Peyer's patch (tissue), 4 donors: Measurements from ENCODE around the gene PTCH1. TPM values are rescaled to one million over a fixed set of nuclear protein-coding genes. Genes with fewer than 3 reads are reported as not detected.
A peak's percentile ranks its signal among the peaks of the same experiment; 100 is the strongest.

Experiments
- DNase-seq, 3 donors: peaks; one replicate each; pipeline ENCODE4 v3.0.0-alpha.2; 2017 to 2019
- H3K27ac ChIP-seq, 4 donors: fragments of 200-600 bp; sonication (generic); one replicate each; pipeline ENCODE4 v1.5.1; 2016 to 2019
- H3K27me3 ChIP-seq, 2 donors: fragments of 200-600 bp; sonication (generic); one replicate each; pipeline ENCODE4 v1.5.1; 2019
- H3K36me3 ChIP-seq, 3 donors: fragments of 200-600 bp; sonication (generic); one replicate each; pipeline ENCODE4 v1.5.1; 2016 to 2019
- H3K4me1 ChIP-seq, 4 donors: fragments of 200-600 bp; sonication (generic); one replicate each; pipeline ENCODE4 v1.5.1; 2016 to 2019
- H3K4me3 ChIP-seq, 4 donors: fragments of 200-600 bp; sonication (generic); 1 replicate in 3 of 4; 2 replicates in 1 of 4; pipeline ENCODE4 v1.5.1; 2016 to 2019; ENCODE audit warnings: mild to moderate bottlenecking in 1 of 4
- H3K9me3 ChIP-seq, 4 donors: fragments of 200-600 bp; sonication (generic); one replicate each; pipeline ENCODE4 v1.5.1; 2016 to 2019; ENCODE audit warnings: mild to moderate bottlenecking in 1 of 4
- POLR2A ChIP-seq, 2 donors: fragments of 450-650 bp; IDR thresholded peaks; one replicate each; pipeline ENCODE4 v1.5.1; 2017; ENCODE audit warnings: antibody characterized with exemption in 2 of 2, mild to moderate bottlenecking in 2 of 2, moderate library complexity in 2 of 2
- small RNA-seq, 2 donors: library from RNA; depleted of rRNA; stranded (forward); fragments of <200 nt; gene quantifications; one replicate each; pipeline ENCODE3, GENCODE V24; 2016
- total RNA-seq, 4 donors: library from RNA; depleted of rRNA; stranded (reverse); fragments of >200 nt; gene quantifications; one replicate each; pipeline ENCODE4 v1.1.0, GENCODE V29; 2016
- TF ChIP-seq, protein P1 (sequence below), 6 experiments: fragments of 450-650 bp in 4 of 6; fragments of 200-600 bp in 2 of 6; sonication (generic) in 1 of 6; IDR thresholded peaks; one replicate each; pipeline ENCODE4 v1.5.1; 2017 to 2019; ENCODE audit warnings: antibody characterized with exemption in 6 of 6, mild to moderate bottlenecking in 3 of 6, moderate library complexity in 1 of 6

Gene PTCH1
- total RNA-seq, 4 donors from 2014 or later, result 16.5 to 71.0 (median 24.0) TPM

DNA sequence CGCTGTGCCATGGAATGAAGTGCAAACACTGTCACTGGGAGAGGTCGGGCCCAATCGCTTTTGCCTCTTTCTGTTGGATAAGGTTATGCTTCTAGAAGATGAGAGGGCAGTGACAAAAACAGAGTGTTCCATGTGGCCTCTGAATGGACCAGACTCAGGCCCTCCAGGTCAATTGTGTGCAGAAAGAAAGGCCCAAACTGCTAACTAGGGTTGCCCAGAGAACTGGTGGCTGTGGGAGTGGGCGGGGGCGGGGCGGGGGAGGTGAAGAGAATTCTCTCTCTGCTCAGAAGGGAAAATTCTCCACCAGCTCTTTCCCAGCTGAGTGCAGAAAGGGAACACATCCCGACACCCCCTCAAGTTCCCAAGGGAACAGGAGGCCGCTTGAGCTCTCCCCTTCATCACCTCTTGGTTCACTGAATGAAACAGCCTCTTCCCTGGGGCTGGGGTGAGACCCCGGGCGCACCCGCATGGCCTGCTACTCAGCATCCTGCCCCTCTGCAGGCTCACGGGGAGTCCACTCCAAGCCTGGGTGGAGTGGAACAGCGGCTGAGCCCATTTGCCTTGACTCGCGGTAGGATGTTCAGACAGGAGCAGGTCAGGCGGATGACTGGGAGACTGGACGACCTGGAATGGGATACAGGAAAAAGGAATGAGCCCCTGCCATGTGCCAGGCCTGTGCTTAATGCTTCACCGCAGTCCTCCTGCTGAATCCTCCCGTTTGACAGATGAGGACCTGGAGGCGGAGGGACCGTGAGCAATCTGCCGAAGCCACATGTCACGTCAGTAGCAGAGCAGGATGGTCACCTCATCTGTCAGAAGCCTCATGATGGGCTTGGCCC is 105.5 kb downstream of the PTCH1 start:
- Histone ChIP-seq H3K27ac (no peak overlapping the region), H3K4me1 (no peaks in the 10 kb centered on the region), H3K36me3 (no peaks in the 10 kb centered on the region), H3K4me3 (no peak overlapping the region), H3K9me3 (no peaks in the 10 kb centered on the region), H3K27me3 (no peaks in the 10 kb centered on the region)
- TF ChIP-seq, protein P1, sequence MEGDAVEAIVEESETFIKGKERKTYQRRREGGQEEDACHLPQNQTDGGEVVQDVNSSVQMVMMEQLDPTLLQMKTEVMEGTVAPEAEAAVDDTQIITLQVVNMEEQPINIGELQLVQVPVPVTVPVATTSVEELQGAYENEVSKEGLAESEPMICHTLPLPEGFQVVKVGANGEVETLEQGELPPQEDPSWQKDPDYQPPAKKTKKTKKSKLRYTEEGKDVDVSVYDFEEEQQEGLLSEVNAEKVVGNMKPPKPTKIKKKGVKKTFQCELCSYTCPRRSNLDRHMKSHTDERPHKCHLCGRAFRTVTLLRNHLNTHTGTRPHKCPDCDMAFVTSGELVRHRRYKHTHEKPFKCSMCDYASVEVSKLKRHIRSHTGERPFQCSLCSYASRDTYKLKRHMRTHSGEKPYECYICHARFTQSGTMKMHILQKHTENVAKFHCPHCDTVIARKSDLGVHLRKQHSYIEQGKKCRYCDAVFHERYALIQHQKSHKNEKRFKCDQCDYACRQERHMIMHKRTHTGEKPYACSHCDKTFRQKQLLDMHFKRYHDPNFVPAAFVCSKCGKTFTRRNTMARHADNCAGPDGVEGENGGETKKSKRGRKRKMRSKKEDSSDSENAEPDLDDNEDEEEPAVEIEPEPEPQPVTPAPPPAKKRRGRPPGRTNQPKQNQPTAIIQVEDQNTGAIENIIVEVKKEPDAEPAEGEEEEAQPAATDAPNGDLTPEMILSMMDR (IDR thresholded peaks at IDR 0.05), result no peak
- no peak for DNase-seq

DNA sequence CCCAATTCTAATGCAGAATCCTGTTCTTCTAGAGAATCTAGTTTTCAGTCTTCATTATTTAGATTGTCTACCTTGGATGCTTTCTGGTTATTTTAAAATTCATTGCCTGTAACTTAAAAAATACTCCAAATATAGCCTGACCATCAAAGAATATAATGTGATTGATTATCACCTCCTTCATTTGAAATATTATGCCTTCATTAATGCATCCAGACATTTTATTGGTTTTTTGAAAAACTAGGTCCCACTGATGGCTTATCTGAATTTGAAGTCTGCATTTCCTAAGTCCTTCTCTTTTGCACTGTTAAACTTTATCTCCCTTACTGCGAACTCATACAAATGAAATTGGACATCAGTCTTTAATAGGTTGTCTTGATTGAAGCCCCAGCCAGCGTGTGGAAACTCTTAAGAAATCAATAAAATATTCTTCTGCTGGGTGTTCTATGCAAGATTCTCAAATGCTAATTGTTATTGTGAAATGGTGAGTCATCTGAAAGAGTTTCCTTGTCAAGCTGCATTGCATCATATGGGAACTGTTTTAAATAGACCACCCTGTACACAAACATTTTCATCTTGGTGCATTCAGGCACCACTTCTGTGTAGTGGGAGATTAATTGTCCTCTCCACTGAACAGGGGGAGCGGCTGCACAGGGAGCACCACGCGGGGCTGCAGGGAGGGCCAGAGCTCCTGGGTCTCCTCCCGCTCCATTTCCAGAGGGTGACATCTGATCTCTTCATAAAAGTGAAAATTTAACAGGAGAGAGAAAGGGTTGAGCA is 106.9 kb downstream of the PTCH1 start:
- Histone ChIP-seq H3K4me1 (no peaks in the 10 kb centered on the region), H3K27me3 (no peaks in the 10 kb centered on the region), H3K4me3 (no peak overlapping the region), H3K9me3 (no peaks in the 10 kb centered on the region), H3K36me3 (no peaks in the 10 kb centered on the region), H3K27ac (no peak overlapping the region)
- no peak for DNase-seq
- TF ChIP-seq, protein P1 (IDR thresholded peaks at IDR 0.05), result no peak
- no peak for TF ChIP-seq POLR2A (IDR thresholded peaks at IDR 0.05)

DNA sequence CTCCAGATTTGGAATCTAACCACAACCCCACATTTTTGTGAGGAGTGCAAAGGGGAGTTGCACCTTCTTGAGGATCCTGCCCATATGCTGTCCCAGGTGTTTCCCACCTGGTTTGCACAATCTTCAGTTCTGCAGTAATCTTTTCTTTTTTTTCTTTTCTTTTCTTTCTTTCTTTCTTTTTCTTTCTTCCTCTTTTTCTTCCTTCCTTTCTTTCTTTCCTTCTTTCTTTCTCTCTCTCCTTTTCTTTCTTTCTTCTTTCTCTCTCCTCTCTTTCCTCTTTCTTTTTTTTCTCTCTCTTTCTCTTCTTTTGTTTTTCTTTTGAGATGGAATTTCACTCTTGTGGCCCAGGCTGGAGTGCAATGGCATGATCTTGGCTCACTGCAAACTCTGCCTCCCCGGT is 109.2 kb downstream of the PTCH1 start:
- no peak overlapping the region for H3K27ac ChIP-seq
- no peaks in the 10 kb centered on the region for H3K4me1 ChIP-seq
- no peaks in the 10 kb centered on the region for H3K9me3 ChIP-seq
- no peaks in the 10 kb centered on the region for H3K27me3 ChIP-seq
- no peak for TF ChIP-seq POLR2A (IDR thresholded peaks at IDR 0.05)
- TF ChIP-seq, protein P1 (IDR thresholded peaks at IDR 0.05), result no peak
- no peak overlapping the region for H3K4me3 ChIP-seq
- no peak for DNase-seq
- no peaks in the 10 kb centered on the region for H3K36me3 ChIP-seq

DNA sequence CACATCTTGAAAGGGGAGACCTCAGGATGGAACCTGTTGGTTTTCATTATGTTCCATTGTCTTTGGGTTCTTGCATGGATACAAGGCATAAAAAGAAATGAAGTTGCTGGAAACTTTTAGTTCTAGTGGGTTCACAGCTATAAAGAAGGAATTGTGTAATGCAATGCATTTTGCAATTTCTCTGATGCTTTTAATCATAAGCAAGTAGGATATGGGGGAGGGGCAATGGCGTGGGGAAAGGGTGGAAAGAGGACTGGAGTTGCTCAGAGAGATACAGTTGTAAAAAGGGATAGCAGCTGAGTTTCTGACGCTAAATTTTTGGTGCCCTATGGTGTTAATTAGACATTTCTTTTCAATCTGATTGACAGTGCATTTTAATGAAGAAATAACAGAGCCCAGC is 110.7 kb downstream of the PTCH1 start:
- H3K27ac ChIP-seq, result no peak overlapping the region
- no peak overlapping the region for H3K4me3 ChIP-seq
- H3K9me3 ChIP-seq, result no peaks in the 10 kb centered on the region
- DNase-seq, result peak in 1 of 3 donors; percentile 58
- no peaks in the 10 kb centered on the region for H3K27me3 ChIP-seq
- no peaks in the 10 kb centered on the region for H3K4me1 ChIP-seq
- H3K36me3 ChIP-seq, result no peaks in the 10 kb centered on the region
- TF ChIP-seq, protein P1 (IDR thresholded peaks at IDR 0.05), result no peak
- no peak for TF ChIP-seq POLR2A (IDR thresholded peaks at IDR 0.05)

DNA sequence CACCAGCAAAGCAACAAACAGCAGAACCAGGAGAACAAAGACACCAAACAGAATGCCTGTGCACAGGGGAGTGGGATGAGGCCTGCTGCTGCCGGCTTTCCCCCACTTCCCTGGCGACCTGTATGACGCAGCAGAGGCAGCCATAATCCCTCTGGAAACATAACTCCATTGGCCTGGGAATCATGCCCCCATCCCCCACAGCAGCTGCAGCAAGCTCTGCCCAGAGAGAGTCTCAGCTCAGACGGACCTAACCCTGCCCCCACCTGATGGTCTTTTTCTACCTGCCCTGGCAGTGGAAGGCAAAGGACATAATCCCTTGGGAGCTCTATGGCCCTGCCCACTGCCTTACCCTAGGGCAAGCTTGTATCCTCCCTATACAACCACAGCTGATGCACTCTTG is 117.5 kb downstream of the PTCH1 start:
- H3K4me3 ChIP-seq, result no peak overlapping the region
- TF ChIP-seq POLR2A (IDR thresholded peaks at IDR 0.05), result no peak
- TF ChIP-seq, protein P1 (IDR thresholded peaks at IDR 0.05), result no peak
- H3K27me3 ChIP-seq, result no peaks in the 10 kb centered on the region
- no peak overlapping the region for H3K27ac ChIP-seq
- H3K36me3 ChIP-seq, result no peaks in the 10 kb centered on the region
- no peak for DNase-seq
- H3K9me3 ChIP-seq, result no peaks in the 10 kb centered on the region
- no peaks in the 10 kb centered on the region for H3K4me1 ChIP-seq

Small RNAs within 50 kb of the gene (small RNA-seq; reads per million reads assigned to genes)
- gene MT1P1, result 0 reads per million in 2 donors

Other genes starting within 250 kb of the PTCH1 start
- gene FANCC, start 199.3 kb downstream of the PTCH1 start, total RNA-seq, result 10 to 100 TPM; 13.8 to 32.2 (median 21.4) TPM